ENCODE measurements around the gene FBXW10. TPM values are rescaled to one million over a fixed set of nuclear protein-coding genes. Genes with fewer than 3 reads are reported as not detected.
"Not testable (repeated sequence)": the region's sequence is repeated elsewhere in the genome, so short reads cannot be mapped to it uniquely, and the experiment has no call there.

FBXW10 gene
- total and polyA plus RNA-seq, 2 donors (not counting 1 experiment from before 2014, with no cell fraction given), result 0.17 TPM; not detected in 1

GRCh38 chr17:18816489-18817371 lies 72.9 kb downstream of the FBXW10 start:
- not testable (repeated sequence) for H2AFZ ChIP-seq (ENCODE audit: low read length); H3K4me2 ChIP-seq (ENCODE audit: extremely low read depth, insufficient read depth, low read length); H3K9me3 ChIP-seq (ENCODE audit: control insufficient read depth, insufficient read depth, low read depth, low read length); H3K9ac ChIP-seq (ENCODE audit: insufficient read depth, low read length); H3K4me3 ChIP-seq (replicated peaks in 1 of 4; ENCODE audit: control extremely low read depth in 1 of 4, insufficient read depth in 1 of 4, low read depth in 3 of 4, low read length in 4 of 4); H3K27me3 ChIP-seq (ENCODE audit: control insufficient read depth, insufficient read depth, low read length); H3K36me3 ChIP-seq (ENCODE audit: control insufficient read depth, insufficient read depth, low read length); H3K27ac ChIP-seq (ENCODE audit: insufficient read depth, low read length); H4K20me1 ChIP-seq (ENCODE audit: control insufficient read depth, extremely low read depth, insufficient read depth, low read length); H3K4me1 ChIP-seq (ENCODE audit: control insufficient read depth, extremely low read depth, insufficient read depth, low read length); H3K79me2 ChIP-seq (ENCODE audit: control insufficient read depth, insufficient read depth, low read length)
- peak; percentile 71 to 87 for DNase-seq (ENCODE audit: low read depth in 2 of 2)
- peak; percentile 45 to 53 for TF ChIP-seq CTCF (conservative IDR thresholded peaks at IDR 0.05 in 1 of 2, IDR thresholded peaks at IDR 0.05 in 1 of 2; ENCODE audit: low read depth in 1 of 2, low read length in 2 of 2)

- not testable (repeated sequence) for H3K9ac ChIP-seq (ENCODE audit: insufficient read depth, low read length); H3K36me3 ChIP-seq (ENCODE audit: control insufficient read depth, insufficient read depth, low read length); H2AFZ ChIP-seq (ENCODE audit: low read length); H3K4me3 ChIP-seq (replicated peaks in 1 of 4; ENCODE audit: control extremely low read depth in 1 of 4, insufficient read depth in 1 of 4, low read depth in 3 of 4, low read length in 4 of 4); H4K20me1 ChIP-seq (ENCODE audit: control insufficient read depth, extremely low read depth, insufficient read depth, low read length); H3K79me2 ChIP-seq (ENCODE audit: control insufficient read depth, insufficient read depth, low read length); H3K27me3 ChIP-seq (ENCODE audit: control insufficient read depth, insufficient read depth, low read length); H3K4me2 ChIP-seq (ENCODE audit: extremely low read depth, insufficient read depth, low read length); DNase-seq (ENCODE audit: low read depth in 2 of 2); H3K4me1 ChIP-seq (ENCODE audit: control insufficient read depth, extremely low read depth, insufficient read depth, low read length); H3K27ac ChIP-seq (ENCODE audit: insufficient read depth, low read length); H3K9me3 ChIP-seq (ENCODE audit: control insufficient read depth, insufficient read depth, low read depth, low read length)
These were observed 77.6 kb downstream of the FBXW10 start for GRCh38 chr17:18821430-18821829.

- H3K4me3 ChIP-seq (replicated peaks in 1 of 4; ENCODE audit: control extremely low read depth in 1 of 4, insufficient read depth in 1 of 4, low read depth in 3 of 4, low read length in 4 of 4); H3K27me3 ChIP-seq (ENCODE audit: control insufficient read depth, insufficient read depth, low read length); H3K4me2 ChIP-seq (ENCODE audit: extremely low read depth, insufficient read depth, low read length); H3K9me3 ChIP-seq (ENCODE audit: control insufficient read depth, insufficient read depth, low read depth, low read length); H3K79me2 ChIP-seq (ENCODE audit: control insufficient read depth, insufficient read depth, low read length); H4K20me1 ChIP-seq (ENCODE audit: control insufficient read depth, extremely low read depth, insufficient read depth, low read length); H3K9ac ChIP-seq (ENCODE audit: insufficient read depth, low read length); H2AFZ ChIP-seq (ENCODE audit: low read length); DNase-seq (ENCODE audit: low read depth in 2 of 2); H3K36me3 ChIP-seq (ENCODE audit: control insufficient read depth, insufficient read depth, low read length); H3K27ac ChIP-seq (ENCODE audit: insufficient read depth, low read length); H3K4me1 ChIP-seq (ENCODE audit: control insufficient read depth, extremely low read depth, insufficient read depth, low read length): not testable (repeated sequence)
These were observed 83.8 kb downstream of the FBXW10 start for GRCh38 chr17:18827613-18828012.

Other genes starting within 250 kb of the FBXW10 start
- gene TBC1D28, start 99.7 kb upstream of the FBXW10 start, total RNA-seq, result not detected in 2 replicates
- not detected in 2 replicates for gene TBC1D28, start 99.7 kb upstream of the FBXW10 start, polyA plus RNA-seq
- 3.6 and 4.3 TPM in 2 replicates for gene FOXO3B, start 61.7 kb upstream of the FBXW10 start, total RNA-seq
- gene FOXO3B, start 61.7 kb upstream of the FBXW10 start, polyA plus RNA-seq, result 2.6 and 2.7 TPM in 2 replicates
- 67.5 and 79.9 TPM in 2 replicates for gene TVP23B, start 37.1 kb downstream of the FBXW10 start, total RNA-seq
- 45.6 and 81.9 TPM in 2 replicates for gene TVP23B, start 37.1 kb downstream of the FBXW10 start, polyA plus RNA-seq
- gene PRPSAP2, start 114.1 kb downstream of the FBXW10 start, total RNA-seq, result 37.8 and 47.4 TPM in 2 replicates
- gene PRPSAP2, start 114.1 kb downstream of the FBXW10 start, polyA plus RNA-seq, result 23.1 and 24.0 TPM in 2 replicates
- gene SLC5A10, start 208.1 kb downstream of the FBXW10 start, total RNA-seq, result under 0.01 TPM in 1 of 2 replicates, not detected in the other
- not detected in 2 replicates for gene SLC5A10, start 208.1 kb downstream of the FBXW10 start, polyA plus RNA-seq

Data from fibroblast of lung (primary cell).